Fibroblast of skin of back (primary cell): ENCODE data around the gene DOK4.
"Not testable (repeated sequence)": the region's sequence is repeated elsewhere in the genome, so short reads cannot be mapped to it uniquely, and the experiment has no call there.

Source experiments
- DNase-seq: peaks from one replicate; pipeline ENCODE4 v3.0.0-alpha.2; 2013

Gene DOK4

DNA sequence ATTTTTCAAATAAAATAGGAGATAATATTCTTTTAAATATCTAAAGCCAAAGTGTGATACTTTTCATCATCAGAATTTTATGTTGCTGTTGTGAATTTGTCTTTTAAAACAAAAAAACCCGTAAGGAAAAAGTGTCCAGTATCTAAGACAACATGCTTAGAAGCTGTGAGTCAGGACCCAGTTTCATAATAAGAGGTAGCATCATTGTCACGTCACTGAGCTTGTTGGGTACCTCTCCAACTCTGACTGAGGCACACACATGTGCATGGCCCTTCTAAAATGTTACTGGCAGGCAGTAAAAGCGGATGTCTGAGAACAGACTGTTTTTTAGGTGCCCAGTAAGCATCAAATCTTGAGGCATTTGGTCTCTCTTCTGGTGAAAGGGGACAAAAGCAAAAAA, 41.6 kb downstream of the DOK4 start:
- DNase-seq = no peak

- not testable (repeated sequence) for DNase-seq
These were observed 45.7 kb downstream of the DOK4 start for GRCh38 chr16:57440551-57440950.

DNA sequence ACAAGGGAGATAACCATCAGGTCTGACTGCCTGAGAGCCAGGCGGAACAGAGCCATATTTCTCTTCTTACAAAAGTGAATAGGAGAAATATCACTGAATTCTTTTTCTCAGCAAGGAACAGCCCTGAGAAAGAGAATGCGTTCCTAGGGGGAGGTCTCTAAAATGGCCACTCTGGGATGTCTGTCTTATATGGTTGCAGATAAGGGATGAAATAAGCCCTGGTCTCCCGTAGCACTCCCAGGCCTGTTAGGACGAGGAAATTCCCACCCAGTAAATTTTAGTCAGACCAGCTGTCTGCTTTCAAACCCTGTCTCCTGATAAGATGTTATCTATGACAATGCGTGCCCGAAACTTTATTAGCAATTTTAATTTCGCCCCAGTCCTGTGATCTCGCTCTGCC, 46.3 kb downstream of the DOK4 start:
- not testable (repeated sequence) for DNase-seq

- DNase-seq = no peak
These were observed 50.5 kb downstream of the DOK4 start for GRCh38 chr16:57435838-57436237.

- no peak for DNase-seq
These were observed 52.3 kb downstream of the DOK4 start for GRCh38 chr16:57434003-57434402.

DNA sequence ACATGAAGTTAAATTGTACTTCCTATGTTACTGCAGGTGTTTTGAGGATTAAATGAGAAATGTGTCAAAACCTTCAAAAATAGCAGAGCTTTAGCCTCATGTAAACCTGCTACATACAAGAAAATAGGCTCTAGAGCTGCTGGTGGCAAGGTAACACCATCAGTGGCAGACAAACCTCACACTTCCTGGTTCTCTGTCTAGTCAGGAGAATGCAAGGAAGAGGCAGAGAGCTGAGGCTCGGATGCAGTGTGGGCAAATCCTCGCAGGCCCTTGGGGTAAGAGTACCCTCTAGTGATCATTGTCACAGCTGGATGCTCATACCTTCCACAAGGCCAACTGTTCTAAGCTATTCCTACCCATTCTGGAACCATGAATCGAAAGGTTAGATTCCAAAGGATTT, 53.3 kb downstream of the DOK4 start:
- no peak for DNase-seq

DNA sequence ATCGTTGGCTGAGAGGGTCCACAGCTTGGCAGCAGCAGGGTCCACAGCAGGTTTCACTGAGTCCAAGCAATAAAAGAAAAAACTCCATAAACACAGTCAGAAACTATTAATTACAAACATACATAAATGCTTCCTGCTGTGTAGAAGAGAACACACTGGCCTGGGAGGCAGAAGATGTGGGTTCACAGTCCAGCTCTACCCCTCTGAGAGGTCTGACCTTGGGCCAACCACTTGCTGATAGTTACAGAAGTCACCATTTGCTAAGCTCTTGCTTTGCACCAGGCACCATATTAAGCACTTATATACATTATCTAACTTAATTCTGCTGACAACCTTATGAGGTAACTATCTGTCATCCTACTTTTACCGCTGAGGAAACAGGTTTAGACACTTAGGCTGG, 53.8 kb downstream of the DOK4 start:
- no peak for DNase-seq

GRCh38 chr16:57430955-57431354, 55.3 kb downstream of the DOK4 start:
- DNase-seq = no peak

DNA sequence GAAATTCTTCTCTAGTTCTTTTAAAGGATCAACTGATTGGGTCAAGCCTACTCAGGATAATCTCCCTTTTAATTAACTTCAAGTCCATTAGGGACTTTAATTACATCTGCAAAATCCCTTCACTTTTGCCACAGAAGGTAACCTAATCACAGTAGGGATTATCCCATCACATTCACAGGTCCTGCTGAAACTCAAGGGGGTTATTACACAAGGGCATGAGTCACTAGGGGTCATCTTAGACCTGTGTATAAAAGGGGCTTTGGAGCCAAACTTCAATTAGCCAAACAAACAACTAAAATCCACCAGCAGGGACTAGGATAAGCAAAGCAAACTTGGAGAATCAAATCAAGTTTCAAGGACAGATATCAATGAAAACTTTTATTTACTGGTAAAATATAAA, 58.5 kb downstream of the DOK4 start:
- no peak for DNase-seq

DNA sequence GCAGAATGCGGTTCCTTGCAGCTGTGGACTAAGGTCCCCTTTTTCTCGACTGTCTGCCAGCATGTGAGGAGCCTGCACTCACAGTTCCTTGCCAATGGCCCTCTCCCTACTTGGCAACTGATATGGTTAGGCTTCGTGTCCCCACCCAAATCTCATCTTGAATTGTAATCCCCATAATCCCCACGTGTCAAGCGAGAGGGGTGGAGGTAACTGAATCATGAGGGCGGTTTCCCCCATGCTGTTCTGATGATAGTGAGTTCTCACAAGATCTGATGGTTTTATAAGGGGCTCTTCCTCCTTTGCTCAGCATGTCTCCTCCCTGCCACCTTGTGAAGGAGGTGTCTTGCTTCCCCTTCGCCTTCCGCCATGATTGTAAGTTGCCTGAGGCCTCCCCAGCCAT, 59.0 kb downstream of the DOK4 start:
- no peak for DNase-seq

DNA sequence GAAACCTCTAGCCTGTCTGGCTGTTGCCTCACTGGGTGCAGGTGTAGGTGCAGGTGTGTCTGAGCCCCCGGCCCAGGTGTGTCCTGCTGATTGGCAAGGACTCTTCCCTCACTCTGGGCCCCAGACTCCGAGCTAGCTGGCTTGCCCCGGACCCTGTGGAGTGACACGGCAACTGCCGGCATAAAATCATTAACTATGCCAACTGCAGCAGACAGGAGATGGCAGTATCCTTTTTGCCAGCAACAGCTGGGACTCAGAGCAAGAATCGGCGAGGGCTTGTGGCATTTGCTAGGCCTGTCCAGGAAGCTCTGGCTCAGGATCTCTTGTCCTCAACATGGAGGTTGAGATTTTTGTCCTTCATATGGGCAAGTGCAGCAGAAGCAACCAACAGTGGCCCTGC, 59.9 kb downstream of the DOK4 start:
- DNase-seq = no peak

GRCh38 chr16:57424583-57424982, 61.7 kb downstream of the DOK4 start:
- DNase-seq = no peak

- DNase-seq = no peak
These were observed 63.1 kb downstream of the DOK4 start for GRCh38 chr16:57423152-57423551.

DNA sequence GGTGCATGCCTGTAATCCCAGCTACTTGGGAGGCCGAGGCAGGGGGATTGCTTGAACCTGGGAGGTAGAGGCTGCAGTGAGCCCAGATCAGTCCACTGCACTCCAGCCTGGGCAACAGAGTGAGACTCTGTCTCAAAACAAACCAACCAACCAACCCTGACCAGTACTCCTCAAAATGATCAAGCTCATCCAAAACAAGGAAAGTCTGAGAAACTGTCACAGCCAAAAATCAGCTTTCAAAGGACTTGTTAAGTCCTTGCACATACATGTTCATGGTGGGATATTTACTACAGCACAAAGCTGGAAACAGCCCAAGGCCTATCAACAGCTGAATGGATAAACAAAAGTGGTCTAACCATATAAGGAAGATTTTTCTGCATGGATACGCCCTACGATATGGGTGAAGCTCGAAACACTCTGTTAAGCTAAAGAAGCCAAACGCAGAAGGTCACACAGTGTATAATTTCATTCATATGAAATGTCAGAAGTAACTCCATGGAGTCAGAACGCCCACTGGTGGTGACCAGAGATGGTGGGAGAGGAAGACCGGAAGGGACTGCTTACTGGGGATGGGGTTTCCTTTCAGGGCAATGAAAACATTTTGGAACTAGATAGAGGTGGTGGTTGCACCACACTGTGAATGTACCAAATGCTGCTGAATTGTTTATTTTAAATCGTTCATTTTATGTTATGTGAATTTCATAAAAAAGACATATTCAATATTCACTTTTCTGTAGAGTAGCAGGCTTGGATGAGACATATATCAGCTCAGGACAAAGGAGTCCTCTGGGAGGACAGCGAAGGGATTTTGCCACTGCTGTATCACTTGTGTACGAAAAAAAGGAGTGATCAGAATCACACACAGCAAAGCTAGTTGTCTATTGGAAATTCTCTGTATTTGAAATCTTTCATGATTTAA, 64.0 kb downstream of the DOK4 start:
- DNase-seq = peak; percentile 76
